Measurements from ENCODE around the gene PSAT1.

- TF ChIP-seq POLR2AphosphoS5 (IDR thresholded peaks at IDR 0.05; ENCODE audit: low read depth, low read length) (no peak), SIN3A (IDR thresholded peaks at IDR 0.05; ENCODE audit: borderline replicate concordance, insufficient read depth, low read length) (no peak)
- TF ChIP-seq, protein P1, sequence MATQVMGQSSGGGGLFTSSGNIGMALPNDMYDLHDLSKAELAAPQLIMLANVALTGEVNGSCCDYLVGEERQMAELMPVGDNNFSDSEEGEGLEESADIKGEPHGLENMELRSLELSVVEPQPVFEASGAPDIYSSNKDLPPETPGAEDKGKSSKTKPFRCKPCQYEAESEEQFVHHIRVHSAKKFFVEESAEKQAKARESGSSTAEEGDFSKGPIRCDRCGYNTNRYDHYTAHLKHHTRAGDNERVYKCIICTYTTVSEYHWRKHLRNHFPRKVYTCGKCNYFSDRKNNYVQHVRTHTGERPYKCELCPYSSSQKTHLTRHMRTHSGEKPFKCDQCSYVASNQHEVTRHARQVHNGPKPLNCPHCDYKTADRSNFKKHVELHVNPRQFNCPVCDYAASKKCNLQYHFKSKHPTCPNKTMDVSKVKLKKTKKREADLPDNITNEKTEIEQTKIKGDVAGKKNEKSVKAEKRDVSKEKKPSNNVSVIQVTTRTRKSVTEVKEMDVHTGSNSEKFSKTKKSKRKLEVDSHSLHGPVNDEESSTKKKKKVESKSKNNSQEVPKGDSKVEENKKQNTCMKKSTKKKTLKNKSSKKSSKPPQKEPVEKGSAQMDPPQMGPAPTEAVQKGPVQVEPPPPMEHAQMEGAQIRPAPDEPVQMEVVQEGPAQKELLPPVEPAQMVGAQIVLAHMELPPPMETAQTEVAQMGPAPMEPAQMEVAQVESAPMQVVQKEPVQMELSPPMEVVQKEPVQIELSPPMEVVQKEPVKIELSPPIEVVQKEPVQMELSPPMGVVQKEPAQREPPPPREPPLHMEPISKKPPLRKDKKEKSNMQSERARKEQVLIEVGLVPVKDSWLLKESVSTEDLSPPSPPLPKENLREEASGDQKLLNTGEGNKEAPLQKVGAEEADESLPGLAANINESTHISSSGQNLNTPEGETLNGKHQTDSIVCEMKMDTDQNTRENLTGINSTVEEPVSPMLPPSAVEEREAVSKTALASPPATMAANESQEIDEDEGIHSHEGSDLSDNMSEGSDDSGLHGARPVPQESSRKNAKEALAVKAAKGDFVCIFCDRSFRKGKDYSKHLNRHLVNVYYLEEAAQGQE (IDR thresholded peaks at IDR 0.05; ENCODE audit: insufficient read depth in 1 of 2, low read depth in 2 of 2, low read length in 2 of 2), result no peak
Measured at GRCh38 chr9:78319197-78320029, 22.5 kb downstream of the PSAT1 start.
